Neuronal stem cell (in vitro differentiated cells): ENCODE measurements around the gene CCDC198.

Experiments
- DNase-seq: peaks from one replicate; pipeline ENCODE4 v3.0.0-alpha.2; 2013; ENCODE audit warnings: low spot score
- H2AFZ ChIP-seq: one replicate; pipeline ENCODE4 v1.6.1; 2013; ENCODE audit warnings: mild to moderate bottlenecking, low read length, inconsistent platforms
- H2AK5ac ChIP-seq: 2 replicates; pipeline ENCODE4 v1.6.1; 2013; ENCODE audit warnings: low read depth, mild to moderate bottlenecking, inconsistent platforms, low read length, moderate library complexity, mixed read lengths
- H2BK120ac ChIP-seq: 2 replicates; pipeline ENCODE4 v1.6.1; 2013; ENCODE audit warnings: low read depth, mild to moderate bottlenecking, inconsistent platforms, low read length, moderate library complexity, mixed read lengths
- H2BK12ac ChIP-seq: one replicate; pipeline ENCODE4 v1.6.1; 2013; ENCODE audit warnings: low read length, inconsistent platforms
- H2BK15ac ChIP-seq: 2 replicates; pipeline ENCODE4 v1.6.1; 2013; ENCODE audit warnings: mild to moderate bottlenecking, low read length, inconsistent platforms, mixed read lengths
- H2BK5ac ChIP-seq: one replicate; pipeline ENCODE4 v1.6.1; 2013; ENCODE audit warnings: inconsistent platforms, mild to moderate bottlenecking, low read length, moderate library complexity
- H3K14ac ChIP-seq: one replicate; pipeline ENCODE4 v1.6.1; 2013; ENCODE audit warnings: low read length, inconsistent platforms
- H3K18ac ChIP-seq: 2 replicates; pipeline ENCODE4 v1.6.1; 2013; ENCODE audit warnings: low read length, inconsistent platforms
- H3K23ac ChIP-seq: 2 replicates; pipeline ENCODE4 v1.6.1; 2013; ENCODE audit warnings: low read depth, mild to moderate bottlenecking, mixed read lengths, low read length, inconsistent platforms; ENCODE audit not compliant: poor library complexity
- H3K27ac ChIP-seq: replicated peaks from 3 replicates; pipeline ENCODE4 v1.5.1; 2013; ENCODE audit warnings: low read length, inconsistent platforms
- H3K27me3 ChIP-seq, 3 experiments: 2 replicates each; pipeline ENCODE4 v1.6.1; 2013; ENCODE audit warnings: low read length in 3 of 3, mild to moderate bottlenecking in 2 of 3, inconsistent platforms in 1 of 3, low read depth in 1 of 3, mixed read lengths in 1 of 3, moderate library complexity in 1 of 3; ENCODE audit not compliant: control insufficient read depth in 3 of 3, insufficient read depth in 3 of 3
- H3K36me3 ChIP-seq, 2 donors: replicated peaks in 1 of 2; 2 replicates each; pipeline ENCODE4 v1.6.1; 2013; ENCODE audit warnings: low read length in 2 of 2; ENCODE audit not compliant: control insufficient read depth in 2 of 2, insufficient read depth in 2 of 2
- H3K4ac ChIP-seq: 2 replicates; pipeline ENCODE4 v1.6.1; 2013; ENCODE audit warnings: inconsistent platforms, mild to moderate bottlenecking, low read length, moderate library complexity
- H3K4me1 ChIP-seq, 2 donors: 1 replicate in 1 of 2; 2 replicates in 1 of 2; pipeline ENCODE4 v1.6.1; 2013; ENCODE audit warnings: low read length in 2 of 2, low read depth in 1 of 2; ENCODE audit not compliant: control insufficient read depth in 2 of 2, insufficient read depth in 1 of 2
- H3K4me2 ChIP-seq: one replicate; pipeline ENCODE4 v1.6.1; 2013; ENCODE audit warnings: mild to moderate bottlenecking, low read length, inconsistent platforms; ENCODE audit not compliant: insufficient read depth, poor library complexity, severe bottlenecking
- H3K4me3 ChIP-seq, 2 donors: 2 replicates each; pipeline ENCODE4 v1.5.1; 2013; ENCODE audit warnings: low read length in 2 of 2, mild to moderate bottlenecking in 2 of 2, inconsistent platforms in 1 of 2, moderate library complexity in 1 of 2
- H3K79me1 ChIP-seq: one replicate; pipeline ENCODE4 v1.6.1; 2013; ENCODE audit warnings: low read depth, mild to moderate bottlenecking, inconsistent platforms, low read length, moderate library complexity
- H3K9ac ChIP-seq: one replicate; pipeline ENCODE4 v1.6.1; 2013; ENCODE audit warnings: mild to moderate bottlenecking, low read depth, low read length, inconsistent platforms; ENCODE audit not compliant: poor library complexity
- H3K9me3 ChIP-seq, 2 donors: replicated peaks in 1 of 2; 2 replicates each; pipeline versions ENCODE3 to v1.6.1; 2013; ENCODE audit warnings: low read length in 2 of 2, mild to moderate bottlenecking in 2 of 2, inconsistent platforms in 1 of 2, low read depth in 1 of 2, mixed read lengths in 1 of 2, moderate library complexity in 1 of 2; ENCODE audit not compliant: control insufficient read depth in 2 of 2, insufficient read depth in 1 of 2
- H4K8ac ChIP-seq: one replicate; pipeline ENCODE4 v1.6.1; 2013; ENCODE audit warnings: low read depth, mild to moderate bottlenecking, inconsistent platforms, low read length, moderate library complexity
- H4K91ac ChIP-seq: one replicate; pipeline ENCODE4 v1.6.1; 2013; ENCODE audit warnings: low read length, low read depth, mild to moderate bottlenecking, inconsistent platforms; ENCODE audit not compliant: poor library complexity
- WGBS, 2 donors: extraction: QIAGEN DNeasy Blood & Tissue Kit; methylation state at CpG; one replicate each; pipeline ENCODE4 v1.1.7; 2013; ENCODE audit warnings: missing lambda C conversion rate in 2 of 2, mixed read lengths in 1 of 2; ENCODE audit not compliant: insufficient read length in 2 of 2, insufficient replicate concordance in 1 of 2; ENCODE audit errors: extremely low coverage in 2 of 2; 5-methylcytosine and 5-hydroxymethylcytosine counted together

CCDC198 gene

GRCh38 chr14:57519043-57519442, 25.4 kb upstream of the CCDC198 start:
- no peak for DNase-seq
- Histone ChIP-seq H3K4me2 (no peak overlapping the region), H3K4me1 (no peaks in the 10 kb centered on the region), H3K27ac (no peak overlapping the region), H3K4ac (no peak overlapping the region), H3K14ac (no peak overlapping the region), H2BK15ac (no peak overlapping the region), H2AFZ (no peak overlapping the region), H3K23ac (no peak overlapping the region), H2BK12ac (no peak overlapping the region), H2AK5ac (no peak overlapping the region), H3K4me3 (no peak overlapping the region), H2BK5ac (no peak overlapping the region), H3K9me3 (no peaks in the 10 kb centered on the region), H3K9ac (no peak overlapping the region), H4K8ac (no peak overlapping the region), H3K18ac (no peak overlapping the region), H4K91ac (no peak overlapping the region), H3K36me3 (no peaks in the 10 kb centered on the region), H2BK120ac (no peak overlapping the region), H3K79me1 (no peaks in the 10 kb centered on the region), H3K27me3 (no peaks in the 10 kb centered on the region)

- H2BK15ac ChIP-seq: no peak overlapping the region
- no peak overlapping the region for H3K4ac ChIP-seq
- no peak overlapping the region for H3K14ac ChIP-seq
- no peak for DNase-seq
- no peak overlapping the region for H3K27ac ChIP-seq
- H2AFZ ChIP-seq: no peak overlapping the region
- H3K36me3 ChIP-seq: no peaks in the 10 kb centered on the region
- H4K91ac ChIP-seq: no peak overlapping the region
- H2BK12ac ChIP-seq: peak overlapping the region; percentile 22
- no peak overlapping the region for H3K18ac ChIP-seq
- no peak overlapping the region for H4K8ac ChIP-seq
- no peaks in the 10 kb centered on the region for H3K9me3 ChIP-seq
- H3K23ac ChIP-seq: no peak overlapping the region
- no CpG with 5 or more reads among the region's 3 CpGs for WGBS, 2 donors
- no peaks in the 10 kb centered on the region for H3K4me1 ChIP-seq
- no peaks in the 10 kb centered on the region for H3K79me1 ChIP-seq
- H3K4me3 ChIP-seq: no peak overlapping the region
- no peak overlapping the region for H2AK5ac ChIP-seq
- H3K4me2 ChIP-seq: no peak overlapping the region
- no peak overlapping the region for H3K9ac ChIP-seq
- no peak overlapping the region for H2BK5ac ChIP-seq
- H3K27me3 ChIP-seq: peaks cover 0 to 2% (median 0%) of the 10 kb centered on the region in 3 experiments
- no peak overlapping the region for H2BK120ac ChIP-seq
Measured at GRCh38 chr14:57512220-57512619, 18.6 kb upstream of the CCDC198 start.

- H3K27ac ChIP-seq: no peak overlapping the region
- WGBS, 2 donors: no CpG with 5 or more reads among the region's 2 CpGs
Measured at GRCh38 chr14:57508756-57509155, 15.1 kb upstream of the CCDC198 start.

GRCh38 chr14:57502586-57503254, 9.1 kb upstream of the CCDC198 start:
- Histone ChIP-seq H3K79me1 (no peaks in the 10 kb centered on the region), H3K9ac (no peak overlapping the region), H3K27ac (no peak overlapping the region), H2AFZ (no peak overlapping the region), H2AK5ac (no peak overlapping the region), H3K27me3 (no peaks in the 10 kb centered on the region), H3K14ac (no peak overlapping the region), H3K4ac (no peak overlapping the region), H2BK5ac (no peak overlapping the region), H3K4me3 (no peak overlapping the region), H2BK15ac (no peak overlapping the region), H2BK120ac (no peak overlapping the region), H3K4me1 (peaks cover 0 to 7% of the 10 kb centered on the region in 2 donors), H2BK12ac (no peak overlapping the region), H4K8ac (no peak overlapping the region), H3K9me3 (no peaks in the 10 kb centered on the region), H3K4me2 (no peak overlapping the region), H3K36me3 (no peaks in the 10 kb centered on the region), H3K18ac (peak overlapping the region; percentile 8), H3K23ac (no peak overlapping the region), H4K91ac (no peak overlapping the region)
- WGBS, 2 donors: no CpG with 5 or more reads among the region's 8 CpGs
- no peak for DNase-seq

More at GRCh38 chr14:57508756-57509155, 15.1 kb upstream of the CCDC198 start:
- H3K23ac ChIP-seq: no peak overlapping the region
- no peak overlapping the region for H4K8ac ChIP-seq
- DNase-seq: no peak
- H3K79me1 ChIP-seq: no peaks in the 10 kb centered on the region
- peaks cover 0 to 2% of the 10 kb centered on the region in 2 donors for H3K4me1 ChIP-seq
- H3K27me3 ChIP-seq: peaks cover 0 to 2% (median 0%) of the 10 kb centered on the region in 3 experiments
- no peak overlapping the region for H2AFZ ChIP-seq
- no peak overlapping the region for H2AK5ac ChIP-seq
- H3K36me3 ChIP-seq: no peaks in the 10 kb centered on the region
- no peak overlapping the region for H3K18ac ChIP-seq
- no peak overlapping the region for H4K91ac ChIP-seq
- no peak overlapping the region for H3K4me3 ChIP-seq
- H3K14ac ChIP-seq: no peak overlapping the region
- H2BK15ac ChIP-seq: no peak overlapping the region
- no peak overlapping the region for H2BK12ac ChIP-seq
- H3K4me2 ChIP-seq: no peak overlapping the region
- no peak overlapping the region for H2BK5ac ChIP-seq
- no peak overlapping the region for H3K9ac ChIP-seq
- H3K9me3 ChIP-seq: no peaks in the 10 kb centered on the region
- no peak overlapping the region for H3K4ac ChIP-seq
- H2BK120ac ChIP-seq: no peak overlapping the region
